Neuronal stem cell (in vitro differentiated cells): ENCODE data around the gene B3GNT8.

Source experiments
- DNase-seq: peaks from one replicate; pipeline ENCODE4 v3.0.0-alpha.2; 2013; ENCODE audit warnings: low spot score
- H2AFZ ChIP-seq: one replicate; pipeline ENCODE4 v1.6.1; 2013; ENCODE audit warnings: mild to moderate bottlenecking, low read length, inconsistent platforms
- H2AK5ac ChIP-seq: 2 replicates; pipeline ENCODE4 v1.6.1; 2013; ENCODE audit warnings: low read depth, mild to moderate bottlenecking, inconsistent platforms, low read length, moderate library complexity, mixed read lengths
- H2BK120ac ChIP-seq: 2 replicates; pipeline ENCODE4 v1.6.1; 2013; ENCODE audit warnings: low read depth, mild to moderate bottlenecking, inconsistent platforms, low read length, moderate library complexity, mixed read lengths
- H2BK12ac ChIP-seq: one replicate; pipeline ENCODE4 v1.6.1; 2013; ENCODE audit warnings: low read length, inconsistent platforms
- H2BK15ac ChIP-seq: 2 replicates; pipeline ENCODE4 v1.6.1; 2013; ENCODE audit warnings: mild to moderate bottlenecking, low read length, inconsistent platforms, mixed read lengths
- H2BK5ac ChIP-seq: one replicate; pipeline ENCODE4 v1.6.1; 2013; ENCODE audit warnings: inconsistent platforms, mild to moderate bottlenecking, low read length, moderate library complexity
- H3K14ac ChIP-seq: one replicate; pipeline ENCODE4 v1.6.1; 2013; ENCODE audit warnings: low read length, inconsistent platforms
- H3K18ac ChIP-seq: 2 replicates; pipeline ENCODE4 v1.6.1; 2013; ENCODE audit warnings: low read length, inconsistent platforms
- H3K23ac ChIP-seq: 2 replicates; pipeline ENCODE4 v1.6.1; 2013; ENCODE audit warnings: low read depth, mild to moderate bottlenecking, mixed read lengths, low read length, inconsistent platforms; ENCODE audit not compliant: poor library complexity
- H3K27ac ChIP-seq: replicated peaks from 3 replicates; pipeline ENCODE4 v1.5.1; 2013; ENCODE audit warnings: low read length, inconsistent platforms
- H3K27me3 ChIP-seq, 3 experiments: 2 replicates each; pipeline ENCODE4 v1.6.1; 2013; ENCODE audit warnings: low read length in 3 of 3, mild to moderate bottlenecking in 2 of 3, inconsistent platforms in 1 of 3, low read depth in 1 of 3, mixed read lengths in 1 of 3, moderate library complexity in 1 of 3; ENCODE audit not compliant: control insufficient read depth in 3 of 3, insufficient read depth in 3 of 3
- H3K36me3 ChIP-seq, 2 donors: replicated peaks in 1 of 2; 2 replicates each; pipeline ENCODE4 v1.6.1; 2013; ENCODE audit warnings: low read length in 2 of 2; ENCODE audit not compliant: control insufficient read depth in 2 of 2, insufficient read depth in 2 of 2
- H3K4ac ChIP-seq: 2 replicates; pipeline ENCODE4 v1.6.1; 2013; ENCODE audit warnings: inconsistent platforms, mild to moderate bottlenecking, low read length, moderate library complexity
- H3K4me1 ChIP-seq, 2 donors: 1 replicate in 1 of 2; 2 replicates in 1 of 2; pipeline ENCODE4 v1.6.1; 2013; ENCODE audit warnings: low read length in 2 of 2, low read depth in 1 of 2; ENCODE audit not compliant: control insufficient read depth in 2 of 2, insufficient read depth in 1 of 2
- H3K4me2 ChIP-seq: one replicate; pipeline ENCODE4 v1.6.1; 2013; ENCODE audit warnings: mild to moderate bottlenecking, low read length, inconsistent platforms; ENCODE audit not compliant: insufficient read depth, poor library complexity, severe bottlenecking
- H3K4me3 ChIP-seq, 2 donors: 2 replicates each; pipeline ENCODE4 v1.5.1; 2013; ENCODE audit warnings: low read length in 2 of 2, mild to moderate bottlenecking in 2 of 2, inconsistent platforms in 1 of 2, moderate library complexity in 1 of 2
- H3K79me1 ChIP-seq: one replicate; pipeline ENCODE4 v1.6.1; 2013; ENCODE audit warnings: low read depth, mild to moderate bottlenecking, inconsistent platforms, low read length, moderate library complexity
- H3K9ac ChIP-seq: one replicate; pipeline ENCODE4 v1.6.1; 2013; ENCODE audit warnings: mild to moderate bottlenecking, low read depth, low read length, inconsistent platforms; ENCODE audit not compliant: poor library complexity
- H3K9me3 ChIP-seq, 2 donors: replicated peaks in 1 of 2; 2 replicates each; pipeline versions ENCODE3 to v1.6.1; 2013; ENCODE audit warnings: low read length in 2 of 2, mild to moderate bottlenecking in 2 of 2, inconsistent platforms in 1 of 2, low read depth in 1 of 2, mixed read lengths in 1 of 2, moderate library complexity in 1 of 2; ENCODE audit not compliant: control insufficient read depth in 2 of 2, insufficient read depth in 1 of 2
- H4K8ac ChIP-seq: one replicate; pipeline ENCODE4 v1.6.1; 2013; ENCODE audit warnings: low read depth, mild to moderate bottlenecking, inconsistent platforms, low read length, moderate library complexity
- H4K91ac ChIP-seq: one replicate; pipeline ENCODE4 v1.6.1; 2013; ENCODE audit warnings: low read length, low read depth, mild to moderate bottlenecking, inconsistent platforms; ENCODE audit not compliant: poor library complexity
- WGBS, 2 donors: extraction: QIAGEN DNeasy Blood & Tissue Kit; methylation state at CpG; one replicate each; pipeline ENCODE4 v1.1.7; 2013; ENCODE audit warnings: missing lambda C conversion rate in 2 of 2, mixed read lengths in 1 of 2; ENCODE audit not compliant: insufficient read length in 2 of 2, insufficient replicate concordance in 1 of 2; ENCODE audit errors: extremely low coverage in 2 of 2; 5-methylcytosine and 5-hydroxymethylcytosine counted together

B3GNT8 gene

DNA sequence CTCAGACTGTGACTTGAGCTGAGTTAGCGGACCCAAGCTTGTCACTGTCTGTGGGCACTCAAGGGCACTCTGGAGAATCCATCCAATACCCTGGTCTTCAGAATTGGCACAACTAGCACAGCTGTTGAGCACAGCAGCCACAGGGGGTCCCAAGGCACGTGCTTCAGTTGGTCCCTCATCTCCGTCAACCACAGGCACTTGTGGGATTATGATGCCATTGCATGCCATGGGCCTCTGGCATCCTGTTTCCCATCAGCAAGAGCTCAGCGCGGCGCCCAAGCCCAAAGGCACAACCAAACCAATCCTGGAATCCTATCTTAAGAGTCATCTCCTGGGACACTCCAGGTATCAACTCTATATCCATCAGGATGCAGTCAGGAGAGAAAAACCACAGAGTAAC, 3.7 kb upstream of the B3GNT8 start:
- no peak overlapping the region for H3K27ac ChIP-seq
- H2BK15ac ChIP-seq, result no peak overlapping the region
- H4K8ac ChIP-seq, result no peak overlapping the region
- H4K91ac ChIP-seq, result no peak overlapping the region
- no peaks in the 10 kb centered on the region for H3K27me3 ChIP-seq
- peaks cover 13 to 19% of the 10 kb centered on the region in 2 donors for H3K4me1 ChIP-seq
- peaks cover 28 to 39% of the 10 kb centered on the region in 2 donors for H3K36me3 ChIP-seq
- H2BK12ac ChIP-seq, result no peak overlapping the region
- no peak overlapping the region for H3K9ac ChIP-seq
- no peak overlapping the region for H3K14ac ChIP-seq
- no peak overlapping the region for H2BK5ac ChIP-seq
- WGBS, 2 donors, result no CpG with 5 or more reads among the region's 6 CpGs
- peak overlapping the region in 1 of 2 donors; percentile 39 for H3K4me3 ChIP-seq
- H3K23ac ChIP-seq, result no peak overlapping the region
- peaks cover 5% of the 10 kb centered on the region for H3K79me1 ChIP-seq
- no peak overlapping the region for H3K4me2 ChIP-seq
- no peaks in the 10 kb centered on the region for H3K9me3 ChIP-seq
- no peak overlapping the region for H2AFZ ChIP-seq
- no peak overlapping the region for H2AK5ac ChIP-seq
- no peak overlapping the region for H2BK120ac ChIP-seq
- H3K18ac ChIP-seq, result no peak overlapping the region
- DNase-seq, result no peak
- H3K4ac ChIP-seq, result no peak overlapping the region

DNA sequence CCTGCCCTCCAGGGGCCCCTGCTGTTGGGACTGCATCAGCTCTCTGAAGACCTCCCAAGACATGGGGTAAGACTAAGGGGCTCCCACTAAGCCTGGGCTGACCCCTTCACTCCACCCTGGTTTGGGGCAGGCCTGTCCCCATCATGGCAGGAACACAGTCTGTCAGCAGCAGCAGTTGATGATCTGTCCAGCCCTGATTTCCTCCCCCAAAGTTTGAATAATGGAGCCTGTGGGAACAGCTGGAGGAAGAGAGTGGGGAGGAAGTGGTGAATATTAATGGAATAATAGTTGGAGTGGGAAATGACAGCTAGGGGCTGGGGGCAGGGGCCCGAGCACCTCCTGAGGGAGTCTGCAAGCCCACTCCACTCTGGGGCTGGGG, 1.3 kb upstream of the B3GNT8 start:
- Histone ChIP-seq H2AK5ac (peak overlapping the region; percentile 78), H3K4ac (no peak overlapping the region), H3K18ac (peak overlapping the region; percentile 61), H3K36me3 (peaks cover 35 to 45% of the 10 kb centered on the region in 2 donors), H2BK5ac (peak overlapping the region; percentile 66), H3K14ac (no peak overlapping the region), H3K9me3 (no peaks in the 10 kb centered on the region), H3K4me2 (no peak overlapping the region), H2BK15ac (peak overlapping the region; percentile 79), H3K9ac (no peak overlapping the region), H4K8ac (no peak overlapping the region), H3K27ac (no peak overlapping the region), H3K79me1 (peaks cover 8% of the 10 kb centered on the region), H3K4me3 (no peak overlapping the region), H3K23ac (peak overlapping the region; percentile 73), H3K4me1 (peaks cover 13 to 19% of the 10 kb centered on the region in 2 donors), H3K27me3 (no peaks in the 10 kb centered on the region), H2BK120ac (no peak overlapping the region), H4K91ac (no peak overlapping the region), H2AFZ (no peak overlapping the region), H2BK12ac (no peak overlapping the region)
- no CpG with 5 or more reads among the region's 1 CpG for WGBS, 2 donors
- no peak for DNase-seq

DNA sequence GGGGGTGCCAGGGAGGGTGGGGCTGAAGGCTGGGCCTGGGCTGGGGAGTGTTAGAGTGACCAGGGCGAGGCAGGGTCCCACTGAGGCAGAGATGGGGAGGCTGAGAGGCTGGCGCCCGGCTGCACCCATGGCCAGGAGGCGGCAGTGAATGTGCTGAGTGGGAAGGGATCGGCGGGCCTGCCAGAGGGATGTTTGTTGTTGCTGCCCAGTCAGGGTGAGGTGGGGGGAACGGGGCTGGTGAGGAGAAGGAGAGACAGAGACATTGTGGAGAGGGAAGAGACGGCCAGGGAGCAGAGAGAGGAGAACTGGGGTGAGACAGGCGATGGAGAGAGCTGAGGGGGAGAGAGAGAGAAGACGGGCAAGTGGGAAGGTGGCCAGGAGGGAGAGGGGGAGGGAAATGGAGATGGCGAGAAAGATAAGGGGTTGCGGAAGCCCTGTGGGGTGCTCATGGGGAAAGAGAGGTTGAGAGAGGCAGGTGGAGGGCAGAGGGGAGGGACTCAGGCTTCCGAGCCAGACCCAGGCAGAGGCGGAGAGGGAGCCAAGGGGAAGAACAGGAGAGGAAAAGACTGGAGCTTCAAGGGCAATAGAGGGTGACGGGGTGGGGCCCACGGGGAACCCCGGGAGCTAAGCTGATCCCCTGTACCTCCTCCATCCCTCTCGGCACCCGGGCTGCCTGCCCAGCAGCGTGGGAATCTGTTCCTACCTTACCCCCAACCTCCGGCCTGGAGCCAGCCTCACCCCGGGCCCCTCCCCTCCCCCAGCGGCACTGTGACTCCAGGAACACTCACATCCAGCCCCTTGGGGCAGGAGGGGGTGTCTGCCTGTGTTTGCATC, 690 bp upstream of the B3GNT8 start:
- H2BK120ac ChIP-seq, result no peak overlapping the region
- H3K14ac ChIP-seq, result peak overlapping the region; percentile 56
- peak overlapping the region; percentile 61 for H3K18ac ChIP-seq
- H3K23ac ChIP-seq, result peak overlapping the region; percentile 73
- peaks cover 31 to 42% of the 10 kb centered on the region in 2 donors for H3K36me3 ChIP-seq
- H3K4ac ChIP-seq, result no peak overlapping the region
- no peak overlapping the region for H4K91ac ChIP-seq
- H3K4me3 ChIP-seq, result peak overlapping the region; percentile 12 to 42
- no peaks in the 10 kb centered on the region for H3K9me3 ChIP-seq
- H3K4me1 ChIP-seq, result peaks cover 13 to 19% of the 10 kb centered on the region in 2 donors
- H2BK15ac ChIP-seq, result peak overlapping the region; percentile 79
- H2BK5ac ChIP-seq, result peak overlapping the region; percentile 66
- H3K27ac ChIP-seq, result no peak overlapping the region
- H3K9ac ChIP-seq, result peak overlapping the region; percentile 81
- no peak for DNase-seq
- H2AFZ ChIP-seq, result peak overlapping the region; percentile 85
- H2BK12ac ChIP-seq, result peak overlapping the region; percentile 73
- H3K4me2 ChIP-seq, result peak overlapping the region; percentile 60
- H2AK5ac ChIP-seq, result peak overlapping the region; percentile 81
- no peaks in the 10 kb centered on the region for H3K27me3 ChIP-seq
- WGBS, 2 donors, result no CpG with 5 or more reads among the region's 23 CpGs
- H4K8ac ChIP-seq, result no peak overlapping the region
- H3K79me1 ChIP-seq, result peaks cover 9% of the 10 kb centered on the region

DNA sequence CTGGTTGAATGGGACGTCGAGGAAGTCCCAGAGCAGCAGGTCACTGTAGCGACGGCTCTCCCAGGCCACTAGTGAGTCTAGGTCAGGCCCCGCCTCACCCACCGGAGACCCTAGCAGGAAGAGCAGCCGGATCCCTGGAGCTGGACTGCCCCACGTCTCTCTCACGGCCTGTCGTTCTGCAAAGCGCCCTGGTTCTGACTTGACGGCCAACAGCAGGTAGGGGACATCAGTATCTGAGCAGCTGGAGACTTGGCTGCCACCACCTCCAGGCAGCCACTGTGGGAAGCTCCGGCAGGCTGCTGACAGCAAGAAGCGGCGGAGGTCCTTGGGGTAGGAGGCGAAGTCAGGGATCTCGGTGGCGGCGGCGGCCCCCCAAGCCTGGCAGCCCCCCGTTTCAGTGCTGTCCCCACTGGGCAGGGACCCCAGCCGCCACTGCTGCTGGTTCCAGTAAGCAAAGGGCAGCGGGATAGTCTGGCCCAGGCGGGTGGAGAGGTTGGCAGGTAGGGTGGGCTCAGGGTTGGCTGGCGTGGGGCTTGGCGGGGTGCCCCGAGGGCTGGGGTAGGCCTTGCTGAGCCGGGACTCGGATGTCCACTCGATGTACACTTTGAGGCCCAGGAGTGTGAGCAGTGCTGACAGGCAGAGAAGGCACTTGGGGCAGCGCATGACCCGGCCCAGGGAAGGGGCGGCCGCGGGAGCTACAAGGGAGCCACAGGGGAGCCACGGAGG, 895 bp downstream of the B3GNT8 start:
- no peak overlapping the region for H3K27ac ChIP-seq
- H3K23ac ChIP-seq, result peak overlapping the region; percentile 93
- peak overlapping the region; percentile 86 for H2AK5ac ChIP-seq
- no peaks in the 10 kb centered on the region for H3K27me3 ChIP-seq
- peak overlapping the region; percentile 72 for H2BK120ac ChIP-seq
- H3K4me2 ChIP-seq, result peak overlapping the region; percentile 56
- peaks cover 23 to 41% of the 10 kb centered on the region in 2 donors for H3K36me3 ChIP-seq
- H3K9me3 ChIP-seq, result no peaks in the 10 kb centered on the region
- peak overlapping the region; percentile 6 for H2BK5ac ChIP-seq
- H3K4ac ChIP-seq, result no peak overlapping the region
- peaks cover 5% of the 10 kb centered on the region for H3K79me1 ChIP-seq
- no peak overlapping the region for H2BK12ac ChIP-seq
- no CpG with 5 or more reads among the region's 36 CpGs for WGBS, 2 donors
- H2AFZ ChIP-seq, result peak overlapping the region; percentile 85
- H3K18ac ChIP-seq, result peak overlapping the region; percentile 94
- H3K4me1 ChIP-seq, result peaks cover 13 to 19% of the 10 kb centered on the region in 2 donors
- peak overlapping the region in 1 of 2 donors; percentile 42 for H3K4me3 ChIP-seq
- peak overlapping the region; percentile 30 for H2BK15ac ChIP-seq
- no peak for DNase-seq
- H4K91ac ChIP-seq, result no peak overlapping the region
- peak overlapping the region; percentile 56 for H3K14ac ChIP-seq
- peak overlapping the region; percentile 77 for H3K9ac ChIP-seq
- peak overlapping the region; percentile 23 for H4K8ac ChIP-seq
